Ishikawa (cell line): ENCODE results near the gene CCDC61.

Experiments used
- CEBPB ChIP-seq: IDR thresholded peaks from 2 replicates; pipeline ENCODE4 v1.6.1; 2012
- CREB1 ChIP-seq: IDR thresholded peaks from 2 replicates; pipeline ENCODE4 v1.6.1; 2012; ENCODE audit warnings: low read depth
- EGR1 ChIP-seq: IDR thresholded peaks from 2 replicates; pipeline ENCODE4 v1.6.1; 2012
- EP300 ChIP-seq: IDR thresholded peaks from 2 replicates; pipeline ENCODE4 v1.6.1; 2012; ENCODE audit warnings: borderline replicate concordance
- FOXM1 ChIP-seq: IDR thresholded peaks from 2 replicates; pipeline ENCODE4 v1.6.1; 2012; ENCODE audit warnings: low read depth, borderline replicate concordance
- MAX ChIP-seq: IDR thresholded peaks from 2 replicates; pipeline ENCODE4 v1.6.1; 2012
- NFIC ChIP-seq: IDR thresholded peaks from 2 replicates; pipeline ENCODE4 v1.6.1; 2012
- RAD21 ChIP-seq: IDR thresholded peaks from 2 replicates; pipeline ENCODE4 v1.6.1; 2012; ENCODE audit warnings: low read depth
- REST ChIP-seq: IDR thresholded peaks from 2 replicates; pipeline ENCODE4 v1.6.1; 2012; ENCODE audit warnings: low read depth, mild to moderate bottlenecking
- TAF1 ChIP-seq: IDR thresholded peaks from 2 replicates; pipeline ENCODE4 v1.6.1; 2012; ENCODE audit warnings: low read depth, mild to moderate bottlenecking
- TCF12 ChIP-seq: IDR thresholded peaks from 2 replicates; pipeline ENCODE4 v1.6.1; 2012; ENCODE audit warnings: low read depth
- TEAD4 ChIP-seq: IDR thresholded peaks from 2 replicates; pipeline ENCODE4 v1.6.1; 2012
- USF1 ChIP-seq: IDR thresholded peaks from 2 replicates; pipeline ENCODE4 v1.6.1; 2012
- YY1 ChIP-seq: IDR thresholded peaks from 2 replicates; pipeline ENCODE4 v1.6.1; 2012; ENCODE audit warnings: low read depth
- ZBTB7A ChIP-seq: IDR thresholded peaks from 2 replicates; pipeline ENCODE4 v1.6.1; 2012; ENCODE audit warnings: low read depth

The CCDC61 gene

GRCh38 chr19:46023311-46023779, 28.1 kb downstream of the CCDC61 start:
- no peak for TF ChIP-seq EP300
- no peak for TF ChIP-seq FOXM1
- no peak for TF ChIP-seq REST
- TF ChIP-seq TEAD4 = no peak
- no peak for TF ChIP-seq CREB1
- TF ChIP-seq RAD21 = no peak
- no peak for TF ChIP-seq YY1
- TF ChIP-seq TCF12 = no peak
- TF ChIP-seq TAF1 = no peak
- TF ChIP-seq MAX = no peak
- no peak for TF ChIP-seq EGR1
- TF ChIP-seq ZBTB7A = no peak
- TF ChIP-seq USF1 = no peak
- no peak for TF ChIP-seq NFIC
- TF ChIP-seq CEBPB = no peak

GRCh38 chr19:46025835-46026234, 30.6 kb downstream of the CCDC61 start:
- no peak for TF ChIP-seq NFIC
- TF ChIP-seq TAF1 = no peak
- TF ChIP-seq FOXM1 = no peak
- TF ChIP-seq EGR1 = no peak
- no peak for TF ChIP-seq ZBTB7A
- TF ChIP-seq YY1 = no peak
- no peak for TF ChIP-seq TEAD4
- TF ChIP-seq REST = no peak
- TF ChIP-seq CREB1 = no peak

GRCh38 chr19:46030812-46031550, 35.7 kb downstream of the CCDC61 start:
- TF ChIP-seq USF1 = no peak
- no peak for TF ChIP-seq TAF1

GRCh38 chr19:46031781-46032596, 36.7 kb downstream of the CCDC61 start:
- TF ChIP-seq EP300 = no peak
- TF ChIP-seq FOXM1 = no peak
- no peak for TF ChIP-seq EGR1
- TF ChIP-seq TAF1 = no peak
- no peak for TF ChIP-seq REST
- TF ChIP-seq MAX = no peak
- TF ChIP-seq NFIC = no peak
